GM12878 (cell line): Measurements from ENCODE around the gene SNX30. TPM values are rescaled to one million over a fixed set of nuclear protein-coding genes. Genes with fewer than 3 reads are reported as not detected.
A peak's percentile ranks its signal among the peaks of the same experiment; 100 is the strongest.

Experiments used
- BMI1 ChIP-seq: fragments of 450-650 bp; IDR thresholded peaks from 2 replicates; pipeline ENCODE4 v1.6.1; 2016; ENCODE audit warnings: mild to moderate bottlenecking, moderate library complexity, borderline replicate concordance
- CEBPB ChIP-seq, 2 experiments: fragments of 150-350 bp in 1 of 2; IDR thresholded peaks; 2 replicates each; pipeline ENCODE4 v1.6.1; 2012 to 2014; ENCODE audit warnings: low read depth in 2 of 2, low read length in 2 of 2, borderline replicate concordance in 1 of 2, inconsistent platforms in 1 of 2
- CREB1 ChIP-seq: IDR thresholded peaks from 2 replicates; pipeline ENCODE4 v1.6.1; 2012; ENCODE audit warnings: low read depth, mild to moderate bottlenecking, inconsistent platforms
- KDM1A ChIP-seq: fragments of 200-600 bp; sonication (generic); IDR thresholded peaks from 2 replicates; pipeline ENCODE4 v1.6.1; 2016; ENCODE audit warnings: borderline replicate concordance
- RB1 ChIP-seq: fragments of 450-650 bp; formaldehyde crosslinking; IDR thresholded peaks from 2 replicates; pipeline ENCODE4 v1.6.1; 2017; ENCODE audit warnings: mild to moderate bottlenecking, borderline replicate concordance
- SIN3A ChIP-seq: IDR thresholded peaks from 2 replicates; pipeline ENCODE4 v1.6.1; 2012; ENCODE audit warnings: low read depth, low read length, improper control_type of control experiment
- STAT1 ChIP-seq: fragments of 450-650 bp; conservative IDR thresholded peaks from 2 replicates; pipeline ENCODE4 v1.6.1; 2014; ENCODE audit warnings: antibody characterized with exemption, mild to moderate bottlenecking
- TAF1 ChIP-seq: IDR thresholded peaks from 2 replicates; pipeline ENCODE4 v1.6.1; 2011; ENCODE audit warnings: mild to moderate bottlenecking, low read depth, low read length, borderline replicate concordance
- ZZZ3 ChIP-seq: IDR thresholded peaks from 2 replicates; pipeline ENCODE4 v1.6.1; 2011; ENCODE audit warnings: low read depth; ENCODE audit not compliant: control insufficient read depth, insufficient read length
- polyA plus RNA-seq, 11 experiments: library from polyadenylated mRNA; depleted of rRNA in 4 of 11; unstranded in 6 of 11; stranded (reverse) in 5 of 11; fragments of >200 nt; fragmentation: Nextera tagmentation in 4 of 11; fragmentation: Illumina TruSeq in 1 of 11; extraction: Ambion mirVana in 4 of 11; extraction: Trizol in 1 of 11; gene quantifications; 1 replicate in 1 of 11; 2 replicates in 10 of 11; pipeline versions ENCODE4 v1.2.1 to v1.2.3, GENCODE V29; 2011 to 2016; ENCODE audit warnings: inconsistent platforms in 2 of 11, missing spikeins in 2 of 11, low read depth in 1 of 11
- total RNA-seq, 4 experiments: library from RNA; depleted of rRNA in 3 of 4; stranded (reverse); fragments of >200 nt in 3 of 4; fragmentation: Illumina TruSeq in 1 of 4; extraction: Trizol in 1 of 4; gene quantifications; 2 replicates each; pipeline versions ENCODE4 v1.2.1 to v1.2.3, GENCODE V29; 2013 to 2021
- TF ChIP-seq, protein P1 (sequence below): fragments of 450-650 bp; IDR thresholded peaks from 2 replicates; pipeline ENCODE4 v1.6.1; 2017; ENCODE audit warnings: mild to moderate bottlenecking, low read depth, inconsistent platforms; ENCODE audit not compliant: poor library complexity, severe bottlenecking
- TF ChIP-seq, protein P2 (sequence below): fragments of 450-650 bp; IDR thresholded peaks from 2 replicates; pipeline ENCODE4 v1.6.1; 2016; ENCODE audit warnings: mild to moderate bottlenecking, moderate library complexity, borderline replicate concordance
- TF ChIP-seq, protein P3 (sequence below): fragments of 450-650 bp; IDR thresholded peaks from 2 replicates; pipeline ENCODE4 v1.6.1; 2017; ENCODE audit warnings: antibody characterized with exemption, mild to moderate bottlenecking, moderate library complexity
- TF ChIP-seq, protein P4 (sequence below): fragments of 450-650 bp; IDR thresholded peaks from 2 replicates; pipeline ENCODE4 v1.6.1; 2018; ENCODE audit warnings: borderline replicate concordance, mild to moderate bottlenecking; ENCODE audit not compliant: partially characterized antibody
- TF ChIP-seq, protein P5 (sequence below): IDR thresholded peaks from 2 replicates; pipeline ENCODE4 v1.6.1; 2012; ENCODE audit warnings: low read length, inconsistent platforms

Gene SNX30
- total and polyA plus RNA-seq, 10 of the 15 experiments (the other 5 are each of a cell fraction or from before 2014, with no cell fraction given) = 0.53 to 4.0 (median 1.5) TPM

DNA sequence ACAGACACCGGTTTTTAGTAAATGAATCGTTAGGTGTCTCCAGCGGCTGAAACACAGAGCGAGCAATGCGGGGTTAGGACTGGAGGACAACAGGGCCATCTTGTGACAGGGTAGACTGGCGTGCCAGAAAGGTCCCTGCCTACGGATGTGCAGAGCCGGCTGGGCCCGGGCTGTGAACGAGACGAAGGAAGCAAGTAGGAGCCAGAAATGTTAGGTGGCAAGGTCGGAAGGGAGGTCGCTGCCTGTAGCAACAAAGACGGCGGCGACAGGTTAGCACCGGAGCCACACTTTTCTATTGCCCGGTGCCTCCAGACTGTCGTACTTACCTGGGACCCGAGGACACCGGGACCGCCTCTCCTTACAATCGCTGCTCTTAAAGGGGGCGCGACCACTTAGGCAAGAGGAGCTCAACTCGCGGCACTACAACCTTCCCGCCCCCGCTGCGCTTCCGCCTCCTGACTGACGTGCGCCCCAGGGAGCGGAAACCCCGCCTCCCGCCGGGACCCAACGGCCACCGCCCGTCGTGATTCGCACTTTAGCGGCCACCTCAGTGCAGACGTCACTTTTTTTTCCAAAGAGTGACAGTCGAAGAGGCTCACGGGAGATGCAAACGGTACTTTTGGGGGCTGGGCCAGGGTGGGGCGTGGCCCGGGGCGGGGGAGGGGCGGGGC is 32.8 kb upstream of the SNX30 start, which contains the start of gene INIP (continued):
- TF ChIP-seq, protein P1, sequence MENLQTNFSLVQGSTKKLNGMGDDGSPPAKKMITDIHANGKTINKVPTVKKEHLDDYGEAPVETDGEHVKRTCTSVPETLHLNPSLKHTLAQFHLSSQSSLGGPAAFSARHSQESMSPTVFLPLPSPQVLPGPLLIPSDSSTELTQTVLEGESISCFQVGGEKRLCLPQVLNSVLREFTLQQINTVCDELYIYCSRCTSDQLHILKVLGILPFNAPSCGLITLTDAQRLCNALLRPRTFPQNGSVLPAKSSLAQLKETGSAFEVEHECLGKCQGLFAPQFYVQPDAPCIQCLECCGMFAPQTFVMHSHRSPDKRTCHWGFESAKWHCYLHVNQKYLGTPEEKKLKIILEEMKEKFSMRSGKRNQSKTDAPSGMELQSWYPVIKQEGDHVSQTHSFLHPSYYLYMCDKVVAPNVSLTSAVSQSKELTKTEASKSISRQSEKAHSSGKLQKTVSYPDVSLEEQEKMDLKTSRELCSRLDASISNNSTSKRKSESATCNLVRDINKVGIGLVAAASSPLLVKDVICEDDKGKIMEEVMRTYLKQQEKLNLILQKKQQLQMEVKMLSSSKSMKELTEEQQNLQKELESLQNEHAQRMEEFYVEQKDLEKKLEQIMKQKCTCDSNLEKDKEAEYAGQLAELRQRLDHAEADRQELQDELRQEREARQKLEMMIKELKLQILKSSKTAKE = no peak
- TF ChIP-seq KDM1A (no peak), STAT1 (no peak; the same call in 1 of the 2 replicates), CREB1 (peak; percentile 93), CEBPB (IDR thresholded peaks at IDR 0.05; ENCODE audit: borderline replicate concordance in 1 of 2, low read depth in 2 of 2, low read length in 2 of 2) (no peak), TAF1 (0 out of 2 replicates have a peak, but pooled peaks have one; percentile 35), RB1 (peak; percentile 89; the same call in 1 of the 2 replicates), BMI1 (no peak), SIN3A (peak; percentile 77; the same call in 1 of the 2 replicates), ZZZ3 (no peak)
- TF ChIP-seq, protein P2, sequence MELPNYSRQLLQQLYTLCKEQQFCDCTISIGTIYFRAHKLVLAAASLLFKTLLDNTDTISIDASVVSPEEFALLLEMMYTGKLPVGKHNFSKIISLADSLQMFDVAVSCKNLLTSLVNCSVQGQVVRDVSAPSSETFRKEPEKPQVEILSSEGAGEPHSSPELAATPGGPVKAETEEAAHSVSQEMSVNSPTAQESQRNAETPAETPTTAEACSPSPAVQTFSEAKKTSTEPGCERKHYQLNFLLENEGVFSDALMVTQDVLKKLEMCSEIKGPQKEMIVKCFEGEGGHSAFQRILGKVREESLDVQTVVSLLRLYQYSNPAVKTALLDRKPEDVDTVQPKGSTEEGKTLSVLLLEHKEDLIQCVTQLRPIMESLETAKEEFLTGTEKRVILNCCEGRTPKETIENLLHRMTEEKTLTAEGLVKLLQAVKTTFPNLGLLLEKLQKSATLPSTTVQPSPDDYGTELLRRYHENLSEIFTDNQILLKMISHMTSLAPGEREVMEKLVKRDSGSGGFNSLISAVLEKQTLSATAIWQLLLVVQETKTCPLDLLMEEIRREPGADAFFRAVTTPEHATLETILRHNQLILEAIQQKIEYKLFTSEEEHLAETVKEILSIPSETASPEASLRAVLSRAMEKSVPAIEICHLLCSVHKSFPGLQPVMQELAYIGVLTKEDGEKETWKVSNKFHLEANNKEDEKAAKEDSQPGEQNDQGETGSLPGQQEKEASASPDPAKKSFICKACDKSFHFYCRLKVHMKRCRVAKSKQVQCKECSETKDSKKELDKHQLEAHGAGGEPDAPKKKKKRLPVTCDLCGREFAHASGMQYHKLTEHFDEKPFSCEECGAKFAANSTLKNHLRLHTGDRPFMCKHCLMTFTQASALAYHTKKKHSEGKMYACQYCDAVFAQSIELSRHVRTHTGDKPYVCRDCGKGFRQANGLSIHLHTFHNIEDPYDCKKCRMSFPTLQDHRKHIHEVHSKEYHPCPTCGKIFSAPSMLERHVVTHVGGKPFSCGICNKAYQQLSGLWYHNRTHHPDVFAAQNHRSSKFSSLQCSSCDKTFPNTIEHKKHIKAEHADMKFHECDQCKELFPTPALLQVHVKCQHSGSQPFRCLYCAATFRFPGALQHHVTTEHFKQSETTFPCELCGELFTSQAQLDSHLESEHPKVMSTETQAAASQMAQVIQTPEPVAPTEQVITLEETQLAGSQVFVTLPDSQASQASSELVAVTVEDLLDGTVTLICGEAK = peak; percentile 81; the same call in 1 of the 2 replicates
- TF ChIP-seq, protein P3, sequence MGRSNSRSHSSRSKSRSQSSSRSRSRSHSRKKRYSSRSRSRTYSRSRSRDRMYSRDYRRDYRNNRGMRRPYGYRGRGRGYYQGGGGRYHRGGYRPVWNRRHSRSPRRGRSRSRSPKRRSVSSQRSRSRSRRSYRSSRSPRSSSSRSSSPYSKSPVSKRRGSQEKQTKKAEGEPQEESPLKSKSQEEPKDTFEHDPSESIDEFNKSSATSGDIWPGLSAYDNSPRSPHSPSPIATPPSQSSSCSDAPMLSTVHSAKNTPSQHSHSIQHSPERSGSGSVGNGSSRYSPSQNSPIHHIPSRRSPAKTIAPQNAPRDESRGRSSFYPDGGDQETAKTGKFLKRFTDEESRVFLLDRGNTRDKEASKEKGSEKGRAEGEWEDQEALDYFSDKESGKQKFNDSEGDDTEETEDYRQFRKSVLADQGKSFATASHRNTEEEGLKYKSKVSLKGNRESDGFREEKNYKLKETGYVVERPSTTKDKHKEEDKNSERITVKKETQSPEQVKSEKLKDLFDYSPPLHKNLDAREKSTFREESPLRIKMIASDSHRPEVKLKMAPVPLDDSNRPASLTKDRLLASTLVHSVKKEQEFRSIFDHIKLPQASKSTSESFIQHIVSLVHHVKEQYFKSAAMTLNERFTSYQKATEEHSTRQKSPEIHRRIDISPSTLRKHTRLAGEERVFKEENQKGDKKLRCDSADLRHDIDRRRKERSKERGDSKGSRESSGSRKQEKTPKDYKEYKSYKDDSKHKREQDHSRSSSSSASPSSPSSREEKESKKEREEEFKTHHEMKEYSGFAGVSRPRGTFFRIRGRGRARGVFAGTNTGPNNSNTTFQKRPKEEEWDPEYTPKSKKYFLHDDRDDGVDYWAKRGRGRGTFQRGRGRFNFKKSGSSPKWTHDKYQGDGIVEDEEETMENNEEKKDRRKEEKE = no peak
- TF ChIP-seq, protein P4, sequence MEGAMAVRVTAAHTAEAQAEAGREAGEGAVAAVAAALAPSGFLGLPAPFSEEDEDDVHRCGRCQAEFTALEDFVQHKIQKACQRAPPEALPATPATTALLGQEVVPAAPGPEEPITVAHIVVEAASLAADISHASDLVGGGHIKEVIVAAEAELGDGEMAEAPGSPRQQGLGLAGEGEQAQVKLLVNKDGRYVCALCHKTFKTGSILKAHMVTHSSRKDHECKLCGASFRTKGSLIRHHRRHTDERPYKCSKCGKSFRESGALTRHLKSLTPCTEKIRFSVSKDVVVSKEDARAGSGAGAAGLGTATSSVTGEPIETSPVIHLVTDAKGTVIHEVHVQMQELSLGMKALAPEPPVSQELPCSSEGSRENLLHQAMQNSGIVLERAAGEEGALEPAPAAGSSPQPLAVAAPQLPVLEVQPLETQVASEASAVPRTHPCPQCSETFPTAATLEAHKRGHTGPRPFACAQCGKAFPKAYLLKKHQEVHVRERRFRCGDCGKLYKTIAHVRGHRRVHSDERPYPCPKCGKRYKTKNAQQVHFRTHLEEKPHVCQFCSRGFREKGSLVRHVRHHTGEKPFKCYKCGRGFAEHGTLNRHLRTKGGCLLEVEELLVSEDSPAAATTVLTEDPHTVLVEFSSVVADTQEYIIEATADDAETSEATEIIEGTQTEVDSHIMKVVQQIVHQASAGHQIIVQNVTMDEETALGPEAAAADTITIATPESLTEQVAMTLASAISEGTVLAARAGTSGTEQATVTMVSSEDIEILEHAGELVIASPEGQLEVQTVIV = peak; percentile 62
- TF ChIP-seq, protein P5, sequence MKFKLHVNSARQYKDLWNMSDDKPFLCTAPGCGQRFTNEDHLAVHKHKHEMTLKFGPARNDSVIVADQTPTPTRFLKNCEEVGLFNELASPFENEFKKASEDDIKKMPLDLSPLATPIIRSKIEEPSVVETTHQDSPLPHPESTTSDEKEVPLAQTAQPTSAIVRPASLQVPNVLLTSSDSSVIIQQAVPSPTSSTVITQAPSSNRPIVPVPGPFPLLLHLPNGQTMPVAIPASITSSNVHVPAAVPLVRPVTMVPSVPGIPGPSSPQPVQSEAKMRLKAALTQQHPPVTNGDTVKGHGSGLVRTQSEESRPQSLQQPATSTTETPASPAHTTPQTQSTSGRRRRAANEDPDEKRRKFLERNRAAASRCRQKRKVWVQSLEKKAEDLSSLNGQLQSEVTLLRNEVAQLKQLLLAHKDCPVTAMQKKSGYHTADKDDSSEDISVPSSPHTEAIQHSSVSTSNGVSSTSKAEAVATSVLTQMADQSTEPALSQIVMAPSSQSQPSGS = no peak
